GM12875 (cell line): Measurements from ENCODE around the gene SH2D3A.
A peak's percentile ranks its signal among the peaks of the same experiment; 100 is the strongest.
"Not testable (repeated sequence)": the region's sequence is repeated elsewhere in the genome, so short reads cannot be mapped to it uniquely, and the experiment has no call there.

Experiments used
- H3K4me3 ChIP-seq: one replicate; pipeline ENCODE4 v1.5.1; 2011; ENCODE audit warnings: low read depth, low read length, control low read depth
- TF ChIP-seq, protein P1 (sequence below): IDR thresholded peaks from 2 replicates; pipeline ENCODE4 v1.5.1; 2011; ENCODE audit warnings: low read depth, mild to moderate bottlenecking, control low read depth, inconsistent platforms, low read length, moderate library complexity, borderline replicate concordance; ENCODE audit not compliant: insufficient read depth

The SH2D3A gene

DNA sequence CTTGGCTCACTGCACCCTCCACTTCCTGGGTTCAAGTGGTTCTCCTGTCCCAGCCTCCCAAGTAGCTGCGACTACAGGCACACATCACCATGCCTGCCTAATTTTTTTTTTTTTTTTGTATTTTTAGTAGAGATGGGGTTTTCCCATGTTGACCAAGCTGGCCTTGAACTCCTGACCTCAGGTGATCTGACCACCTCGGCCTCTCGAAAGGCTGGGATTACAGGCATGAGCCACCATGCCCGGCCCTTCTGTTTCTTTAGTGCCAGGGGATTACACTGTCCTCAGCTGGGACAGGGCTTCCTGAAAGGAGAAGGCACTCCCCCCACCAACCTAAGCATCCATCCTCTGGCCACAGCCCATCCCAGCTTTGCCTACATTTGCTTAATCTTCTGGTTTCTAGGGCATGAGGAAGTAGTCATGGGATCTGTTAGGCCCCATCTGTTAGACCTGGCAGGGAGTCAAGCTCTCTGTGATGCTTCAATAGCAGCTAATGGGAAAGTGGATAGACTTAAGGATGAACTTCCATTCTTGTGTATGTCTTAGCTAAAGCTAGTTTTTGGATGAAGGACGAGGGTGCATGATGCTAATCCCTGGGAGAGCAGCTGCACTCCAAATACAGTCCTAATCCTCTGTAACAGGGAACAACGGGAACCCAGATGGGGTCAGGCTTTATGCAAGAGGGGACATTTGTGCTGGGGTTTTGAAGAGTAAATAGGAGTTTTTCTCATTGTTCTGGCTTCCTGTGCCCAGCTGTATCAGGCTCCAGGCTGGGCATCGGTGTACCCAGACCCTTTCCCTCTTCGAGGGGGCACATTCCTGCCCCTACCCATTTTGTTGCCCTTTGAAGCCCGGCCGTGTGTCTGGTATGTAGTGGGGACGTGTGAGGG is 7.8 kb upstream of the SH2D3A start:
- no peak overlapping the region for H3K4me3 ChIP-seq

GRCh38 chr19:6773323-6773931 is 6.2 kb upstream of the SH2D3A start:
- peak overlapping the region; percentile 98 for H3K4me3 ChIP-seq
- TF ChIP-seq, protein P1, sequence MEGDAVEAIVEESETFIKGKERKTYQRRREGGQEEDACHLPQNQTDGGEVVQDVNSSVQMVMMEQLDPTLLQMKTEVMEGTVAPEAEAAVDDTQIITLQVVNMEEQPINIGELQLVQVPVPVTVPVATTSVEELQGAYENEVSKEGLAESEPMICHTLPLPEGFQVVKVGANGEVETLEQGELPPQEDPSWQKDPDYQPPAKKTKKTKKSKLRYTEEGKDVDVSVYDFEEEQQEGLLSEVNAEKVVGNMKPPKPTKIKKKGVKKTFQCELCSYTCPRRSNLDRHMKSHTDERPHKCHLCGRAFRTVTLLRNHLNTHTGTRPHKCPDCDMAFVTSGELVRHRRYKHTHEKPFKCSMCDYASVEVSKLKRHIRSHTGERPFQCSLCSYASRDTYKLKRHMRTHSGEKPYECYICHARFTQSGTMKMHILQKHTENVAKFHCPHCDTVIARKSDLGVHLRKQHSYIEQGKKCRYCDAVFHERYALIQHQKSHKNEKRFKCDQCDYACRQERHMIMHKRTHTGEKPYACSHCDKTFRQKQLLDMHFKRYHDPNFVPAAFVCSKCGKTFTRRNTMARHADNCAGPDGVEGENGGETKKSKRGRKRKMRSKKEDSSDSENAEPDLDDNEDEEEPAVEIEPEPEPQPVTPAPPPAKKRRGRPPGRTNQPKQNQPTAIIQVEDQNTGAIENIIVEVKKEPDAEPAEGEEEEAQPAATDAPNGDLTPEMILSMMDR = no peak

More for the DNA sequence above, 7.8 kb upstream of the SH2D3A start:
- TF ChIP-seq, protein P1 = no peak

- TF ChIP-seq, protein P1 = no peak
- H3K4me3 ChIP-seq = peak overlapping the region; percentile 98
Measured at GRCh38 chr19:6772866-6773322, 5.7 kb upstream of the SH2D3A start.

- peak within 1 kb of the TSS; percentile 98 for H3K4me3 ChIP-seq
- TF ChIP-seq, protein P1 = peak; percentile 70
Measured at GRCh38 chr19:6772028-6772865, 5.0 kb upstream of the SH2D3A start, which contains the start of gene VAV1. VAV1 (plus strand) TSS chr19:6772708; CDS start chr19:6772808, 100 bp downstream.

- not testable (repeated sequence) for H3K4me3 ChIP-seq
Measured at GRCh38 chr19:6771648-6772027, 4.4 kb upstream of the SH2D3A start.

GRCh38 chr19:6769006-6769619 is 1.9 kb upstream of the SH2D3A start:
- H3K4me3 ChIP-seq = no peak overlapping the region
- TF ChIP-seq, protein P1 = peak; percentile 25; the same call in 1 of the 2 replicates
